HG03108 (cell line): Measurements from ENCODE around the gene JPH3.

Experiments
- ATAC-seq: cut with Tn5 transposase; IDR thresholded peaks from one replicate; pipeline ENCODE4 v1.9.1; 2021; ENCODE audit warnings: moderate library complexity; ENCODE audit not compliant: unreplicated experiment

Gene JPH3

GRCh38 chr16:87648698-87649487, 46.6 kb downstream of the JPH3 start:
- ATAC-seq = no peak

- no peak for ATAC-seq
These were observed 50.1 kb downstream of the JPH3 start for GRCh38 chr16:87652386-87652785.

DNA sequence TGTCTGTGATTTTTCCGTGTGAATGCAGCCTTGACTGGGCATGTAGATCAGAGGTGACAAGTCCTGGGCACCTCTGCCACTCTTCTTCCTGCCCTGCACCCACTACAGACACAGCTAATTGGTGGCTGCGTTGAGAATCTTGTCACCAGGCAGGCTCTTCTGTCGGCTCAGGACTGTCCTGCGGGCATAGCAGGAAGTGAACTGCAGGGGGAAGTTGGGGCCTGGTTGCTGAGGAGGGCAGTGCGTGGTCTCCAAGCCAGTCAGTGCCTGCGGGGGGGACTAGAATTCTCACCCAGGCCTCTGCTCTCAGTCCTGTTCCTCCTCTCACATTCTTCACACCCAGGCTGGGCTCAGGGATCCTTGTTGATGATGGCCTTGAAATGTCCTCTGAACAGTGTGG, 50.5 kb downstream of the JPH3 start:
- no peak for ATAC-seq

DNA sequence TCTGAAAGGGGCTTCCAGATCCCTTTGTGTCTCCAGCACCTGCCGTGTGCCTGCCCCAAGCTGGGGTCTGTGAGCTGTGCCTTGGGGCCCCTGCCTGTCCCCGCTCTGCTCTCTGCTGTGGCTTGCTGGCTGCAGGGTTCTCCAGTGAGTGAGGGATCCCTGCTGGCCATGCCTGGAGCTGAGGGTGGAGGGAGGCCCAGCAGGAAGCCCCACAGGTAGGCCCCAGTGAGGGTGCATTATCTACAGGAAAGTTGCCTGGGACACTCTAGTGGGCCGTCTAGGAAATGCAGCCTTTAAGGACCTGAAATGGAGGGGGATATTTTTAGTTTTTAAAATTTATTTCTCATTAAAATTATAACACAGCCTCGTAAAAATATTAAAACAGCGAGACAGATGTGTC, 50.9 kb downstream of the JPH3 start:
- ATAC-seq = no peak

- no peak for ATAC-seq
These were observed 52.5 kb downstream of the JPH3 start for GRCh38 chr16:87654826-87655225.

GRCh38 chr16:87656328-87656727, 54.0 kb downstream of the JPH3 start:
- no peak for ATAC-seq

DNA sequence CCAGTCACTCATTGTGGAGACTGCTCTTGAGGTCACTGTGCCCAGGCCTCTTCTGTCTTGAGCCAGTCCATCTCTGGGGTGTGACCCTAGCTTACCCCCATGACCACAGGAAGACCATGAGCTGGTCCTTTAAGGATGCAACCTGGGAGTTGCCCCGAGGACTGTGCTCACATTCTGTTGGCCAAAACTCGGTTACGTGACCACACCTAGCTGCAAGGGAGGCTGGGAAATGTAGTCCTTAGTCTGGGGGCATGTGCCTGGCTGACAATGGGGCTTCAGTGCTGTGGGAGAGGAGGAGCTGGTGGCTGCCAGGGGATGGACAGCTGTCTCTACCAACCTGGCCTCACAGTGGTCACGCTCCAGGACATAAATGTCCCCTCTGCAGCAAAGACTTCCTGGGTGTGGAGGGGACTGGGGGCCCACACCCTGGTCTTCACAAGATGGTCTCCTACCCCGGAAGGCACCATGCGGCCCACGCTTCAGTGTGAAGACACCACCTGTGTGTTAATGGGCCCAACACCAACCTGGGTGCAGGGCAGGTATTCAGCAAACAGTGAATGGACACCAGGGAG, 55.4 kb downstream of the JPH3 start:
- ATAC-seq = no peak

DNA sequence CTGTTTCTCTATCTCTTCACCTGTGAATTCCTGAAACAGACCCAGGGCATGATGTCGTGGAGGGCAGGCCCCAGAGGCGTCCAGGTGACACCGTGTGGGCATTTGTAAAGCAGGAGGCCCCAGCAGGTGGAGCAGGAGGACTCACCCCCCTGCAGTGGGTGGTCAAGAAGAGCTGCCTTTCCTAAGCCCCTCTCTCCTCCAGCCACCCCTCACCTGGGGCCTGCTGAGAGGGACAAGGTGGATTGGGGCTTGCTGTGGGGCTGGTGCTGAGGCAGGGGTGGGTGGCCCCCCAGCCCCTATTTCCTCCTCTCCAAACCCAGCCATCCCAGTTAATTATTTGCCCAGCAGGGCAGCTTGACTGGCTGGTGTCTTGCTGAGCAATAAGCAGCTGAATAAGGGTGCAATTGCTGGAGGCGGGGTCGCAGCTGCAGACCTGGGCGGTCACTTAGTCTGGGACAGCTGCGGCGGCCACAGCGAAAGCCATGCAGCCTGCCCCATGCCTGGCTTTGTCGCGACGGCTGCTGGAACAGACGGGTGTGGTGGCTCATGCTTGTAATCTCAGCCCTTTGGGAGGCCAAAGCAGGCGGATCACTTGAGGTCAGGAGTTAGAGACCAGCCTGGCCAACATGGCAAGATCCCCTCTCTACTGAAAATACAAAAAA, 56.4 kb downstream of the JPH3 start:
- ATAC-seq = no peak

GRCh38 chr16:87661561-87661960, 59.3 kb downstream of the JPH3 start:
- no peak for ATAC-seq

- ATAC-seq = no peak
These were observed 60.2 kb downstream of the JPH3 start for GRCh38 chr16:87662254-87663204.

DNA sequence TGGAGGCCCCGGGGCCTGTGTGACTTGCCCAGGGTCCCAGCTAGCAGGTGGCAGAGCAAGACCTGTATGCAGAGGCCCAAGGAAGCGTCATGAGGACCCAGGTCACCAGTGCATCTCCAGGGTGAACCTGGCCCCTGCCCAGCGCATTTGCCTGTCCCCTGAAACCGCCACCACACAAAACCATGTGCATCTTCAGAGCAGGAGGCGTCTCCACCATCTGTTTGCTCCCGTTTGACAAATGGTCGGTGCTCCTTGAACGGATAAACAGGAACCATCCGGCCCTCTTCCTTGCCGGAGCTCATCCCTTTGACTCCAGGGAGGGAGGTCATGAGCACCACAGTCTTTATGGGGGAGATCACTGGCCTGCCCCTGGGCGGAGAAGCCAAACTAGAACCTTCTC, 62.5 kb downstream of the JPH3 start:
- no peak for ATAC-seq

GRCh38 chr16:87665193-87665592, 62.9 kb downstream of the JPH3 start:
- ATAC-seq = no peak

GRCh38 chr16:87666919-87667318, 64.6 kb downstream of the JPH3 start:
- ATAC-seq = no peak

DNA sequence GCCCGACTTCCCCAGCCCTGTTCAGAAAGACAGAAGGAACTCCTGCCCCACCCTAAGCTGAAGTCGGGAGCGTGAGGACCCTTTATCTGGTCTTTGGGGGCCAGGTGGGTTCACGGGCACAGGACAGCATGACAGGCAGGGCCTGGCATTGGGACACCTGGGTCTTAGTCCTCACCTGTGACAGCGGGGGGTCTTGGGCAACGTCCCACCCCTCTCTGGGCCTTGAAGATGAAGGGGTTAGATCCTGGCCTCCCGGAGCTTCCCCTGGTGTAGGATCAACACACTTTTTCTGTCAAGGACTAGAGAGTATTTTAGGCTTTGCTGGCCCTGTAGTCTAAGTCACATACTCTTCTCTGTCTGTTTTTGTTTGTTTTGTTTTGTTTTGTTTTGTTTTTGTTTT, 65.1 kb downstream of the JPH3 start:
- ATAC-seq = no peak

- ATAC-seq = no peak
These were observed 65.6 kb downstream of the JPH3 start for GRCh38 chr16:87667946-87668345.

DNA sequence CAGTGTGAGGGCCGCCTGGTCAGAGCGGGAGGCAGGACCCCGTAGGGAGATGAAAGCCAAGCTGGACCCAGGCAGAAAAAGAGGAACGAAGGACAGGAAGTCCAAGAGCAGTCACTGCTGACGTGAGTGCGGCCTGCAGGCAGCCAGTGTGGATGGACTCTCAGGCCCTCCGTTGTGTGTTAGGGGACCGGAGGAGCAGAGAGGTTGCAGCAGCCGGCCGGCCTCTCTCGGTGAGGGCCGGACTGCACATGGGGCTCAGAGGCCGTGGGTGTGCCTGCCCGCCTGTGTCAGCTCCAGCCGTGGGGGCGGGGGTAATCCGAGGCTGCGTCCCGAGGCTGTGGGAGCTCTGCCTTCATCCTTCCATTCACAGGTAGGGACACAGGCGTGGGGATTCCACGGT, 67.4 kb downstream of the JPH3 start:
- no peak for ATAC-seq

DNA sequence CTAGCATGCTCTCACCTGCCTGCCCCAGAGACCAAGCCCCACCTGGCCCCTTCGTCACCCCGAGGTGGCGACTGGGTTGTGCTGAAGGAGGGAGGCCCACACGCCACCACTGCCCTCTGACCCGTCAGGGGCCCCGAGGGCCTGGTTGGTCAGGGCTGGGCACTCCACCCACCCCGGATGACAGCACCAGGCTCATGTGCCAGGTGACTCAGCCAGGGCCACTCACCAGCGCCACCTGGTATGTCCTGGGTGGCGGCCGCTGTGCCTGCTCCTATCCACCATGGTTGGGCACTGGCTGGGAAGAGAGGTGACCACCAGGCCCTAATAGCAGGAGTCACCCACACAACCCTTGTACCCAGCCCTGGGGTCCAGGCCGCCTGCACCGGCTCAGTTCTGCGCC, 68.9 kb downstream of the JPH3 start:
- ATAC-seq = no peak

DNA sequence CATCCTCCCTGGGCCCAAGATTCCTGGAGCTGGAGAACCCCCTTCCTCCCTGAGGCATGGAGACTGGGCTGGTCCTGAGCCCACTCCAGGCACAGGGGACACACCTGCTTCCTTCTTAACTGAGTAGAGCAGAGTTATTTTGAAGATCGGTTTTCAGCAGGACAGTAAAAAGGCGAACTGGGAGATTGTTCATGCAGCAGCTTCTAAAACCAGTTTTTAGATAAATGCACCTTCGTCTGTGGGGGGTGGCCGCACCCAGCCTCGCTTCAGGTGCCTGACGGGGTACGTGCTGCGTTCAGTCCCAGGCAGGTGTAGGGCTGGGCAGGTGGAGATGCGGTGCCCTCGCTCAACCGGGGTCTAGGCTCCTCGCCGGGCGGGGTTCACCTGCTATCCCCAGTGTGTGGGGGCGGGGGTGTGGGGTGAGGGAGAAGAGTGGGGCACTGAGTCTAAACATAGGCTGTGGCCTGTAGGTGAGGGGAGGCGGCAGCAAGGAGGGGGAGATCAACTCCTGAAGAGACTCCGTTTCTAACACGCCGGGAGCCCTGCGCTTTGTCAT, 69.5 kb downstream of the JPH3 start:
- no peak for ATAC-seq

- ATAC-seq = no peak
These were observed 72.1 kb downstream of the JPH3 start for GRCh38 chr16:87674419-87674818.

DNA sequence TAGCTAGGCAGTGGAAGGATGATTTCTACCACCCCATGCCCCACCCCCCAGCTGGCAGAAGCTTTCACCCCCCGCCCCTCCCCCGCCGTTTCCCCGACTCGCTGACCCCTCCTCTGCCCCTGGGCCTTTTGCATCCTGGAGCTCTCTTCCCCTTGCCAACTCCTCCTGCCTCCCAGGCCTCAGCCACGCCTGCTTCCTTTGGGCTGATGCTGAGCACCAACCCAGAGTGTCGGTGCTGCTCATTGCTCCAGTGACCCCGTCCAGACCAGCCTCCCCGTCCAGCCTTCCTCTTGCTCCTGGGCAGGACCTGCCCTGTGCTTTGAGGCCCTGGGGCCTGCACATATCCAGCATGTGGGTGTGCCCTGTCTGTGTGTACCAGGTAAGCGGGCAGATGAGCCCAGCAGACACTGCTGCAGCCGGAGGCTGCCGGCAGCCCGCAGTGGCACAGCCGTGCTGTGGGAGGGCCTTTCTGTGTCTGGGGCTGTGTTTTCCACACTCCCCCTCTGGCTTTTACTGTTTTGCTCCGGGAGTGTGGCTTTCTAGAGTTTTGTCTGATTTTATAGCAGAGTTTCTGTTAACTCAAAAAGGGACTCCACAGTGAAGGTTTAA, 72.9 kb downstream of the JPH3 start:
- no peak for ATAC-seq
